GM23338 (cell line): ENCODE results near the gene CYP2E1. TPM values are rescaled to one million over a fixed set of nuclear protein-coding genes. Genes with fewer than 3 reads are reported as not detected.
"Not testable (repeated sequence)": the region's sequence is repeated elsewhere in the genome, so short reads cannot be mapped to it uniquely, and the experiment has no call there.

Source experiments
- ATAC-seq: fragments of 200-7000 bp; cut with Tn5 transposase; 3 replicates; pipeline ENCODE4 v1.9.1; 2020
- DNase-seq: peaks from one replicate; pipeline ENCODE4 v3.0.0-alpha.2; 2015; ENCODE audit warnings: low spot score
- H2AFZ ChIP-seq: fragments of 200-600 bp; sonication (generic); 2 replicates; pipeline ENCODE4 v1.8.0; 2016; ENCODE audit warnings: antibody characterized with exemption, mild to moderate bottlenecking, moderate library complexity
- H3F3A ChIP-seq: fragments of 200-600 bp; sonication (generic); replicated peaks from 2 replicates; pipeline ENCODE4 v1.8.0; 2017; ENCODE audit warnings: antibody characterized with exemption, mixed run types, low read depth
- H3K27ac ChIP-seq: fragments of 200-600 bp; sonication (generic); 2 replicates; pipeline ENCODE4 v1.6.1; 2016; ENCODE audit warnings: low read depth
- H3K27me3 ChIP-seq: fragments of 200-600 bp; sonication (generic); 2 replicates; pipeline ENCODE4 v1.8.0; 2016; ENCODE audit warnings: mild to moderate bottlenecking, mixed run types, moderate library complexity; ENCODE audit not compliant: insufficient read depth
- H3K36me3 ChIP-seq: fragments of 200-600 bp; sonication (generic); 2 replicates; pipeline ENCODE4 v1.8.0; 2016; ENCODE audit warnings: mild to moderate bottlenecking; ENCODE audit not compliant: insufficient read depth
- H3K4me1 ChIP-seq: fragments of 200-600 bp; sonication (generic); 2 replicates; pipeline ENCODE4 v1.8.0; 2016; ENCODE audit warnings: mild to moderate bottlenecking, moderate library complexity; ENCODE audit not compliant: insufficient read depth
- H3K4me2 ChIP-seq: fragments of 200-600 bp; sonication (generic); 2 replicates; pipeline ENCODE4 v1.7.1; 2017; ENCODE audit warnings: mixed run types
- H3K4me3 ChIP-seq: fragments of 200-600 bp; sonication (generic); 2 replicates; pipeline ENCODE4 v1.6.1; 2016; ENCODE audit warnings: mixed run types
- H3K79me2 ChIP-seq: fragments of 200-600 bp; sonication (generic); replicated peaks from 2 replicates; pipeline ENCODE4 v1.8.0; 2017; ENCODE audit warnings: mild to moderate bottlenecking; ENCODE audit not compliant: insufficient read depth
- H3K9me2 ChIP-seq: fragments of 200-600 bp; sonication (generic); 2 replicates; pipeline ENCODE4 v1.8.0; 2017; ENCODE audit not compliant: insufficient read depth
- H4K20me1 ChIP-seq: fragments of 200-600 bp; sonication (generic); replicated peaks from 2 replicates; pipeline ENCODE4 v1.8.0; 2017; ENCODE audit warnings: mild to moderate bottlenecking; ENCODE audit not compliant: insufficient read depth
- H3K27ac Mint-ChIP-seq: 2 replicates; pipeline ENCODE4 v1.8.0; 2020; ENCODE audit warnings: inconsistent platforms, mild to moderate bottlenecking, moderate library complexity, mixed read lengths
- H3K27me3 Mint-ChIP-seq: 3 replicates; pipeline ENCODE4 v1.8.0; 2022; ENCODE audit warnings: low read depth, mild to moderate bottlenecking, moderate library complexity, mixed read lengths, inconsistent platforms; ENCODE audit not compliant: insufficient read depth, poor library complexity
- H3K36me3 Mint-ChIP-seq: 3 replicates; pipeline ENCODE4 v1.8.0; 2021; ENCODE audit warnings: low read depth, mild to moderate bottlenecking, inconsistent platforms, moderate library complexity, mixed read lengths
- H3K4me1 Mint-ChIP-seq: 3 replicates; pipeline ENCODE4 v1.8.0; 2020; ENCODE audit warnings: mild to moderate bottlenecking, inconsistent platforms, mixed read lengths
- H3K4me3 Mint-ChIP-seq: 3 replicates; pipeline ENCODE4 v1.8.0; 2021; ENCODE audit warnings: moderate library complexity, mild to moderate bottlenecking, inconsistent platforms, mixed read lengths
- H3K9me3 Mint-ChIP-seq: 3 replicates; pipeline ENCODE4 v1.8.0; 2020; ENCODE audit warnings: moderate library complexity, mild to moderate bottlenecking, inconsistent platforms, mixed read lengths
- NANOG ChIP-seq: IDR thresholded peaks from 2 replicates; pipeline ENCODE4 v1.6.1; 2016; ENCODE audit warnings: antibody characterized with exemption, borderline replicate concordance
- POLR2AphosphoS5 ChIP-seq: IDR thresholded peaks from 2 replicates; pipeline ENCODE4 v1.6.1; 2016; ENCODE audit warnings: antibody characterized with exemption, low read depth
- polyA plus RNA-seq: library from polyadenylated mRNA; unstranded; fragments of >200 nt; fragmentation: Nextera tagmentation; extraction: Ambion mirVana; gene quantifications from 2 replicates; pipeline ENCODE4 v1.2.1, GENCODE V29; 2016
- total RNA-seq: library from RNA; depleted of rRNA; stranded (reverse); fragments of >200 nt; shearing (Covaris generic); gene quantifications from 2 replicates; pipeline ENCODE4 v1.2.3, GENCODE V29; 2014
- TF ChIP-seq, protein P1 (sequence below), 2 experiments: fragments of 200-600 bp in 1 of 2; sonication (generic) in 1 of 2; conservative IDR thresholded peaks; 2 replicates each; pipeline versions ENCODE4 v1.5.1 to v1.6.1; 2016 to 2017; ENCODE audit warnings: antibody characterized with exemption in 2 of 2, low read depth in 2 of 2, mild to moderate bottlenecking in 2 of 2, moderate library complexity in 1 of 2

The CYP2E1 gene
- total and polyA plus RNA-seq, 2 experiments from 2014 or later = 0.97 to 2.2 TPM

- TF ChIP-seq NANOG = no peak
- Histone ChIP-seq H4K20me1 (no peaks in the 10 kb centered on the region), H2AFZ (no peak overlapping the region), H3K79me2 (no peaks in the 10 kb centered on the region), H3F3A (no peaks in the 10 kb centered on the region), H3K36me3 (peaks cover 5% of the 10 kb centered on the region; the same call in 1 of the 2 replicates), H3K9me2 (no peaks in the 10 kb centered on the region), H3K27ac (no peak overlapping the region), H3K4me1 (no peaks in the 10 kb centered on the region), H3K27me3 (no peaks in the 10 kb centered on the region), H3K4me3 (no peak overlapping the region), H3K4me2 (no peak overlapping the region)
- Mint-ChIP-seq H3K9me3 (peaks cover 83% of the 10 kb centered on the region), H3K36me3 (peaks cover 6% of the 10 kb centered on the region; the same call in 2 of the 3 replicates), H3K27ac (no peak overlapping the region), H3K4me3 (no peak overlapping the region), H3K4me1 (no peaks in the 10 kb centered on the region), H3K27me3 (peaks cover 4% of the 10 kb centered on the region)
- ATAC-seq = no peak
- DNase-seq = no peak
Measured at GRCh38 chr10:133488354-133488753, 38.8 kb upstream of the CYP2E1 start.

DNA sequence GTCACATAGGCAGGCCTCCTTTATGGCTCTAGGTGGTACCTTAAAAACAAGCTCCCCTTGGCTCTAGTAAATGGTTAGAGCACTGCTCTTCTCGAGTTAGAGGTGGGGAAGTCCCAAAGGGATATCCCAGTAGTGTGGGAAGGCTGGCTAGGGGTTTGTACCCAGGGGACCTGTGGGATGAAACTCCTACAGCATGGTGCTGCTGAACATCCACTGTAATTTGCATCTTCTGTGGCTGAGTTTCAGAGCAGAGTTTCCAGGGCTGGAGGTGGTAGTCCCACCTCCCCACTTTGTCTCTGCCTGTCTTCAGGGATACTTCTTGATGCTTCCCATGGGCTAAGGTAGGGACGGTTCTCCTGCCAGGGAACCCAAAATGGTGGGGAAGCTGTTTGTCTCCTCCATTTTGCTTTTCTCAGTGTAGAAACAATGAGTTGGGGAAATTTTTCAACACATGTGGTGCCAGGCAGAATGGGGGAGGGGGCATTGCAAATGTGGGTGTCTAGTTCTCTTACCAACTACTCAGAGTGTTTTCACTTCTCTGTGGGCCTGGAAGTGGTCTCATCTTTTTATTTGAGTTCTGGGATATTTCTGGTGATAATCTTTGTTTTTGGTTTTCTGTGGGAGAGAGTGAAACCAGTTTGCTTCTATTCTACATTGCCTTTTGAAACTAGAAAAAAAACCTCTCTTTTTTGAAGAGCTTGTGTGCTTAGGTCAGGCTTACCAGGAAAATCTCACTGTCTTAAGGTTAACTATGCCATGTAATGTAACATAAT, 37.2 kb upstream of the CYP2E1 start:
- peaks cover 4% of the 10 kb centered on the region for H3K27me3 Mint-ChIP-seq
- H3K4me3 ChIP-seq = no peak overlapping the region
- H3F3A ChIP-seq = no peaks in the 10 kb centered on the region
- peaks cover 8% of the 10 kb centered on the region; the same call in 2 of the 3 replicates for H3K36me3 Mint-ChIP-seq
- no peak for TF ChIP-seq POLR2AphosphoS5
- H3K4me1 Mint-ChIP-seq = no peaks in the 10 kb centered on the region
- H3K9me2 ChIP-seq = no peaks in the 10 kb centered on the region
- H3K27ac ChIP-seq = no peak overlapping the region
- H3K79me2 ChIP-seq = no peaks in the 10 kb centered on the region
- no peak overlapping the region for H3K4me3 Mint-ChIP-seq
- no peaks in the 10 kb centered on the region for H3K4me1 ChIP-seq
- DNase-seq (no peak), ATAC-seq (no peak)
- no peak overlapping the region for H2AFZ ChIP-seq
- peaks cover 85% of the 10 kb centered on the region for H3K9me3 Mint-ChIP-seq
- no peak overlapping the region for H3K27ac Mint-ChIP-seq
- H4K20me1 ChIP-seq = no peaks in the 10 kb centered on the region
- no peak overlapping the region for H3K4me2 ChIP-seq
- H3K36me3 ChIP-seq = peaks cover 5% of the 10 kb centered on the region; the same call in 1 of the 2 replicates
- H3K27me3 ChIP-seq = no peaks in the 10 kb centered on the region

DNA sequence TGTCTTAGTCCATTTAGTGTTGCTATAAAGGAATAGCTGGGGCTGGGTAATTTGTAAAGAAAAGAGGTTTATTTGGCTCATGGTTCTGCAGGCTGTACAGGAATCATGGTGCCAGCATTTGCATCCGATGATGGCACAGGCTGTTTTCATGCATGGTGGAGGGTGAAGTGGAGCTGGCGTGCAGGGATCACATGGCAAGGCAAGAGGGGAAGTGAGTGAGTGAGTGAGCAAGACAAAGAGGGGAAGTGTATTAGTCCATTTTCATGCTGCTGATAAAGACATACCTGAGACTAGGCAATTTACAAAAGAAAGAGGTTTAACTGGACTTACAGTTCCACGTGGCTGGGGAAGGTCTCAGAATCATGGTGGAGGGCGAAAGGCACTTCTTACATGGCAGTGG, 33.6 kb upstream of the CYP2E1 start:
- Mint-ChIP-seq H3K9me3 (peaks cover 77% of the 10 kb centered on the region), H3K36me3 (peaks cover 14% of the 10 kb centered on the region)
- not testable (repeated sequence) for H3K4me1 Mint-ChIP-seq, H3K4me3 Mint-ChIP-seq, H3K4me3 ChIP-seq, H3K27me3 Mint-ChIP-seq, H3K27me3 ChIP-seq, H3K79me2 ChIP-seq, H4K20me1 ChIP-seq, ATAC-seq, H3K27ac Mint-ChIP-seq, H3K4me1 ChIP-seq, H2AFZ ChIP-seq, H3K27ac ChIP-seq, H3F3A ChIP-seq, H3K9me2 ChIP-seq, H3K36me3 ChIP-seq, H3K4me2 ChIP-seq, DNase-seq

- H4K20me1 ChIP-seq, H3K27ac ChIP-seq, H3K4me3 ChIP-seq, H3K79me2 ChIP-seq, H3K27me3 Mint-ChIP-seq, H2AFZ ChIP-seq, H3K4me2 ChIP-seq, H3K9me2 ChIP-seq, H3K27me3 ChIP-seq, H3K4me1 ChIP-seq, H3F3A ChIP-seq, H3K36me3 ChIP-seq, H3K4me1 Mint-ChIP-seq, H3K27ac Mint-ChIP-seq, ATAC-seq, H3K4me3 Mint-ChIP-seq: not testable (repeated sequence)
- TF ChIP-seq, protein P1, sequence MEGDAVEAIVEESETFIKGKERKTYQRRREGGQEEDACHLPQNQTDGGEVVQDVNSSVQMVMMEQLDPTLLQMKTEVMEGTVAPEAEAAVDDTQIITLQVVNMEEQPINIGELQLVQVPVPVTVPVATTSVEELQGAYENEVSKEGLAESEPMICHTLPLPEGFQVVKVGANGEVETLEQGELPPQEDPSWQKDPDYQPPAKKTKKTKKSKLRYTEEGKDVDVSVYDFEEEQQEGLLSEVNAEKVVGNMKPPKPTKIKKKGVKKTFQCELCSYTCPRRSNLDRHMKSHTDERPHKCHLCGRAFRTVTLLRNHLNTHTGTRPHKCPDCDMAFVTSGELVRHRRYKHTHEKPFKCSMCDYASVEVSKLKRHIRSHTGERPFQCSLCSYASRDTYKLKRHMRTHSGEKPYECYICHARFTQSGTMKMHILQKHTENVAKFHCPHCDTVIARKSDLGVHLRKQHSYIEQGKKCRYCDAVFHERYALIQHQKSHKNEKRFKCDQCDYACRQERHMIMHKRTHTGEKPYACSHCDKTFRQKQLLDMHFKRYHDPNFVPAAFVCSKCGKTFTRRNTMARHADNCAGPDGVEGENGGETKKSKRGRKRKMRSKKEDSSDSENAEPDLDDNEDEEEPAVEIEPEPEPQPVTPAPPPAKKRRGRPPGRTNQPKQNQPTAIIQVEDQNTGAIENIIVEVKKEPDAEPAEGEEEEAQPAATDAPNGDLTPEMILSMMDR (conservative IDR thresholded peaks at IDR 0.05; ENCODE audit: low read depth in 2 of 2) = peak; percentile 40 to 49
- peaks cover 79% of the 10 kb centered on the region for H3K9me3 Mint-ChIP-seq
- peaks cover 10% of the 10 kb centered on the region for H3K36me3 Mint-ChIP-seq
- DNase-seq = peak; percentile 12
Measured at GRCh38 chr10:133497363-133497762, 29.8 kb upstream of the CYP2E1 start.

DNA sequence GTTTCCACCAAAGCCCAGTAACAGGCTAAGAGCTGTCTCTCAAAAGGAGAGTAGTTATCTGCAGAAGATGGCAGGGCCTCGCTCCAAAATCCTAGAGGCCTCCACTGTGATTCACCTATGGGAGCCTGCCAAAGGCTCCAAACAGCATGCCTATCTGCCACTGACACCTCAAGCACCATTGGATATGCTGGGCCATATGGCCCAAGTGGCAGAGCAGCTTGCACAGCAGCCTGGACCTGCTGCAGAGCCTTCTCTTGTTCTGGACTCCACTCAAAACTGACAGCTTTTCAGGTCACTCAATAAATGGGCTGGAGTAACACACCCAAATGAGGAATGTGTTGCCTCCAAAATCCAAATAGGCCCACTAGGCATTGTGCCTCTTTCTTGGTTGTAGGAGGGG, 28.0 kb upstream of the CYP2E1 start:
- H3K9me3 Mint-ChIP-seq = peaks cover 73% of the 10 kb centered on the region

More for the DNA sequence above, 28.0 kb upstream of the CYP2E1 start:
- H3K27me3 ChIP-seq, H3K4me1 ChIP-seq, H2AFZ ChIP-seq, H3K36me3 Mint-ChIP-seq, H3F3A ChIP-seq, H3K27ac Mint-ChIP-seq, H3K4me1 Mint-ChIP-seq, H3K79me2 ChIP-seq, H3K9me2 ChIP-seq, H3K27me3 Mint-ChIP-seq, H3K4me3 ChIP-seq, H4K20me1 ChIP-seq, ATAC-seq, H3K27ac ChIP-seq, H3K36me3 ChIP-seq, H3K4me3 Mint-ChIP-seq, DNase-seq, H3K4me2 ChIP-seq: not testable (repeated sequence)
